GM12878 (cell line): Measurements from ENCODE around the gene LEF1. TPM values are rescaled to one million over a fixed set of nuclear protein-coding genes. Genes with fewer than 3 reads are reported as not detected.

ENCODE experiments used
- ATAC-seq: fragments of 200-7000 bp; cut with Tn5 transposase; 3 replicates; pipeline ENCODE4 v1.9.1; 2020; ENCODE audit warnings: mild to moderate bottlenecking, moderate library complexity
- BruUV-seq: library from RNA; stranded (reverse); fragments of 400-500 nt; replicated peaks from 2 replicates; lab custom pipeline; 2021; lab: Mats Ljungman, UMichigan
- CTCF ChIA-PET: fragments of 300-600 bp; sonication (Branson Sonifier 250); formaldehyde crosslinking; extraction: SDS; loops from one replicate; lab custom pipeline; 2021; ENCODE audit warnings: inconsistent platforms; lab: Yijun Ruan, JAX
- POLR2A ChIA-PET: fragments of 350-600 bp; formaldehyde crosslinking; extraction: SDS; loops from one replicate; lab custom pipeline; 2021; ENCODE audit warnings: inconsistent platforms; lab: Charles Lee
- RAD21 ChIA-PET: fragments of 300-600 bp; sonication (Branson Sonifier 250); formaldehyde crosslinking; loops from one replicate; lab custom pipeline; 2023; ENCODE audit warnings: antibody characterized with exemption; ENCODE audit not compliant: unreplicated experiment; lab: Charles Lee
- SMC1A ChIA-PET: fragments of 300-600 bp; sonication (Branson Sonifier 250); formaldehyde crosslinking; loops from one replicate; lab custom pipeline; 2023; ENCODE audit not compliant: unreplicated experiment, uncharacterized antibody; lab: Charles Lee
- DNase-seq: peaks from one replicate; pipeline ENCODE4 v3.0.0-alpha.2; 2011; ENCODE audit warnings: low read depth, low spot score
- FAIRE-seq: peaks from 3 replicates; lab custom pipeline; 2011; peaks lifted over from hg19 to GRCh38; lab: Jason Lieb, UNC
- H2AFZ ChIP-seq: 2 replicates; pipeline ENCODE4 v1.6.0; 2011; ENCODE audit warnings: low read depth, low read length, control low read depth; ENCODE audit not compliant: control insufficient read depth
- H3K27ac ChIP-seq: 2 replicates; pipeline ENCODE4 v1.5.1; 2011; ENCODE audit warnings: control low read depth; ENCODE audit not compliant: control insufficient read depth, insufficient read depth
- H3K27me3 ChIP-seq, 2 experiments: replicated peaks in 1 of 2; 2 replicates each; pipeline versions ENCODE4 v1.6.0 to v1.6.1; 2011; ENCODE audit warnings: low read length in 1 of 2; ENCODE audit not compliant: control insufficient read depth in 2 of 2, insufficient read depth in 2 of 2
- H3K36me3 ChIP-seq, 2 experiments: 2 replicates each; pipeline ENCODE4 v1.5.1; 2011; ENCODE audit warnings: low read length in 1 of 2; ENCODE audit not compliant: control insufficient read depth in 2 of 2, insufficient read depth in 2 of 2
- H3K4me1 ChIP-seq: 2 replicates; pipeline ENCODE4 v1.6.1; 2011; ENCODE audit warnings: mild to moderate bottlenecking, low read length, moderate library complexity, mixed read lengths; ENCODE audit not compliant: control insufficient read depth, insufficient read depth
- H3K4me2 ChIP-seq: 2 replicates; pipeline ENCODE4 v1.6.0; 2011; ENCODE audit warnings: control low read depth; ENCODE audit not compliant: control insufficient read depth, insufficient read depth
- H3K4me3 ChIP-seq: fragments of 200-600 bp; sonication (generic); 2 replicates; pipeline ENCODE4 v1.5.1; 2016
- H3K79me2 ChIP-seq: 2 replicates; pipeline ENCODE4 v1.6.0; 2011; ENCODE audit warnings: low read length; ENCODE audit not compliant: control insufficient read depth, insufficient read depth
- H3K9ac ChIP-seq: 2 replicates; pipeline ENCODE4 v1.8.0; 2011; ENCODE audit warnings: low read length, control low read depth, mixed read lengths; ENCODE audit not compliant: control insufficient read depth, insufficient read depth
- H3K9me3 ChIP-seq: replicated peaks from 3 replicates; pipeline ENCODE4 v1.5.1; 2011; ENCODE audit warnings: mild to moderate bottlenecking, low read length; ENCODE audit not compliant: control insufficient read depth, insufficient read depth
- H4K20me1 ChIP-seq: 2 replicates; pipeline ENCODE4 v1.6.0; 2011; ENCODE audit not compliant: control insufficient read depth, insufficient read depth
- BACH1 ChIP-seq: fragments of 450-650 bp; IDR thresholded peaks from 2 replicates; pipeline ENCODE4 v1.6.1; 2017; ENCODE audit warnings: mild to moderate bottlenecking, borderline replicate concordance
- CHD1 ChIP-seq: IDR thresholded peaks from 2 replicates; pipeline ENCODE4 v1.6.1; 2012; ENCODE audit warnings: low read depth, low read length, improper control_type of control experiment
- GATAD2B ChIP-seq: fragments of 450-650 bp; conservative IDR thresholded peaks from 2 replicates; pipeline ENCODE4 v1.6.1; 2017; ENCODE audit warnings: low read depth, mild to moderate bottlenecking, moderate library complexity
- MYB ChIP-seq: fragments of 150-350 bp; IDR thresholded peaks from 2 replicates; pipeline ENCODE4 v1.6.1; 2014; ENCODE audit warnings: mild to moderate bottlenecking, low read depth, low read length, borderline replicate concordance
- NFIC ChIP-seq: IDR thresholded peaks from 2 replicates; pipeline ENCODE4 v1.6.1; 2012; ENCODE audit warnings: low read depth, mild to moderate bottlenecking, inconsistent platforms, low read length, moderate library complexity
- POLR2AphosphoS2 ChIP-seq: IDR thresholded peaks from 2 replicates; pipeline ENCODE4 v1.6.1; 2011; ENCODE audit warnings: low read depth, mild to moderate bottlenecking, low read length, improper control_type of control experiment, moderate library complexity
- SIX5 ChIP-seq: IDR thresholded peaks from 2 replicates; pipeline ENCODE4 v1.6.1; 2011; ENCODE audit warnings: mild to moderate bottlenecking, low read depth, low read length, moderate library complexity; ENCODE audit not compliant: severe bottlenecking
- SREBF1 ChIP-seq: IDR thresholded peaks from 2 replicates; pipeline ENCODE4 v1.6.1; 2012; ENCODE audit warnings: mild to moderate bottlenecking, low read length
- STAT1 ChIP-seq: fragments of 450-650 bp; conservative IDR thresholded peaks from 2 replicates; pipeline ENCODE4 v1.6.1; 2014; ENCODE audit warnings: antibody characterized with exemption, mild to moderate bottlenecking
- TCF3 ChIP-seq: IDR thresholded peaks from 2 replicates; pipeline ENCODE4 v1.6.1; 2012; ENCODE audit warnings: low read depth, mild to moderate bottlenecking, low read length, borderline replicate concordance; ENCODE audit not compliant: insufficient read depth
- ZBTB4 ChIP-seq: fragments of 450-650 bp; formaldehyde crosslinking; IDR thresholded peaks from 2 replicates; pipeline ENCODE4 v1.4.0; 2022; ENCODE audit warnings: mild to moderate bottlenecking, moderate library complexity
- ZNF217 ChIP-seq: fragments of 450-650 bp; IDR thresholded peaks from 2 replicates; pipeline ENCODE4 v1.6.1; 2017; ENCODE audit warnings: antibody characterized with exemption, mild to moderate bottlenecking
- ZNF622 ChIP-seq: fragments of 450-650 bp; IDR thresholded peaks from 2 replicates; pipeline ENCODE4 v1.6.1; 2017; ENCODE audit warnings: mild to moderate bottlenecking, inconsistent platforms
- WGBS: methylation state at CpG from one replicate; pipeline ENCODE4 v1.1.6; 2016; ENCODE audit warnings: low lambda C conversion rate; ENCODE audit not compliant: insufficient replicate concordance, insufficient coverage; ENCODE audit errors: missing lambda C conversion rate; 5-methylcytosine and 5-hydroxymethylcytosine counted together
- in situ Hi-C: fragments of 300-500 bp; cut with MboI; formaldehyde crosslinking; loops from 9 replicates; pipeline ENCODE4 v1.14.3; 2018; ENCODE audit warnings: mixed read lengths
- intact Hi-C: fragments of 100-400 bp; cut with micrococcal nuclease; formaldehyde crosslinking; loops from one replicate; pipeline ENCODE4 v1.14.2; 2022; ENCODE audit not compliant: unreplicated experiment
- polyA plus RNA-seq, 11 experiments: library from polyadenylated mRNA; depleted of rRNA in 4 of 11; unstranded in 6 of 11; stranded (reverse) in 5 of 11; fragments of >200 nt; fragmentation: Nextera tagmentation in 4 of 11; fragmentation: Illumina TruSeq in 1 of 11; extraction: Ambion mirVana in 4 of 11; extraction: Trizol in 1 of 11; gene quantifications; 1 replicate in 1 of 11; 2 replicates in 10 of 11; pipeline versions ENCODE4 v1.2.1 to v1.2.3, GENCODE V29; 2011 to 2016; ENCODE audit warnings: inconsistent platforms in 2 of 11, missing spikeins in 2 of 11, low read depth in 1 of 11
- total RNA-seq, 4 experiments: library from RNA; depleted of rRNA in 3 of 4; stranded (reverse); fragments of >200 nt in 3 of 4; fragmentation: Illumina TruSeq in 1 of 4; extraction: Trizol in 1 of 4; gene quantifications; 2 replicates each; pipeline versions ENCODE4 v1.2.1 to v1.2.3, GENCODE V29; 2013 to 2021

Gene LEF1
- total and polyA plus RNA-seq, 10 of the 15 experiments (the other 5 are each of a cell fraction or from before 2014, with no cell fraction given): 10.2 to 38.1 (median 19.5) TPM

- no peaks in the 10 kb centered on the region for H3K79me2 ChIP-seq
- CTCF ChIA-PET: interaction anchor here (0.9 kb wide), 1 partner anchor 18 kb away, joined by 3 read pairs; no protein-coding TSS in a partner anchor
- TF ChIP-seq TCF3 (no peak), GATAD2B (no peak), SREBF1 (no peak)
- TF ChIP-seq, all 136 proteins: peak for 0
- WGBS: 80% methylated on average over 6 of the region's 6 CpGs
- Histone ChIP-seq H3K4me2 (no peak overlapping the region), H4K20me1 (no peaks in the 10 kb centered on the region), H3K27me3 (no peaks in the 10 kb centered on the region), H3K27ac (no peak overlapping the region), H3K4me3 (no peak overlapping the region), H2AFZ (no peak overlapping the region), H3K36me3 (no peaks in the 10 kb centered on the region), H3K9me3 (no peaks in the 10 kb centered on the region), H3K9ac (no peak overlapping the region), H3K4me1 (no peaks in the 10 kb centered on the region)
- ChIA-PET POLR2A (interaction anchor here (0.5 kb wide), 1 partner anchor 515 kb away, joined by 3 read pairs; no protein-coding TSS in a partner anchor), SMC1A (interaction anchor here (0.7 to 2.2 kb wide), 3 partner anchors 9 to 1334 kb away, joined by 3 to 9 read pairs (median 3); no protein-coding TSS in a partner anchor), RAD21 (no interaction called here)
- BruUV-seq: no TSS peak
- no peak for FAIRE-seq
- in situ Hi-C loops: no loop called here
- intact Hi-C loops: no loop called here
- no peak for ATAC-seq
- no peak for DNase-seq
Measured at GRCh38 chr4:108048157-108048556, 120.6 kb downstream of the LEF1 start.

GRCh38 chr4:108047199-108047598, 121.5 kb downstream of the LEF1 start:
- in situ Hi-C loops (no loop called here), intact Hi-C loops (no loop called here)
- no peaks in the 10 kb centered on the region for H3K36me3 ChIP-seq
- H3K4me3 ChIP-seq: no peak overlapping the region
- H3K27ac ChIP-seq: no peak overlapping the region
- no peaks in the 10 kb centered on the region for H3K27me3 ChIP-seq
- ChIA-PET RAD21 (interaction anchor here (0.6 to 1.3 kb wide), 2 partner anchors 17 to 28 kb away, joined by 3 read pairs; no protein-coding TSS in a partner anchor), POLR2A (no interaction called here), SMC1A (interaction anchor here (0.6 to 2.2 kb wide), 5 partner anchors 10 to 108 kb away, joined by 3 to 9 read pairs (median 4); no protein-coding TSS in a partner anchor), CTCF (interaction anchor here (0.8 to 1.4 kb wide), 3 partner anchors 9 to 526 kb away, joined by 3 to 4 read pairs (median 3); no protein-coding TSS in a partner anchor)
- no peak overlapping the region for H3K4me2 ChIP-seq
- DNase-seq (no peak), FAIRE-seq (no peak), ATAC-seq (no peak)
- H4K20me1 ChIP-seq: no peaks in the 10 kb centered on the region
- BruUV-seq: no TSS peak
- no peaks in the 10 kb centered on the region for H3K79me2 ChIP-seq
- no peaks in the 10 kb centered on the region for H3K9me3 ChIP-seq
- H2AFZ ChIP-seq: no peak overlapping the region
- no peak overlapping the region for H3K9ac ChIP-seq
- no peaks in the 10 kb centered on the region for H3K4me1 ChIP-seq
- 68% methylated on average over 2 of the region's 2 CpGs for WGBS
- TF ChIP-seq BACH1 (no peak), POLR2AphosphoS2 (no peak), NFIC (no peak), ZBTB4 (CRISPR knock-in tag) (no peak), ZNF622 (no peak), ZNF217 (no peak), CHD1 (no peak), SIX5 (no peak), MYB (no peak), STAT1 (no peak)
